K562 (cell line): Measurements from ENCODE around the gene LYST. TPM values are rescaled to one million over a fixed set of nuclear protein-coding genes. Genes with fewer than 3 reads are reported as not detected.

Experiments used
- ATAC-seq: fragments of 200-7000 bp; cut with Tn5 transposase; 3 replicates; pipeline ENCODE4 v1.9.1; 2020; ENCODE audit warnings: moderate library complexity
- BruUV-seq: library from RNA; stranded (reverse); fragments of 400-500 nt; replicated peaks from 2 replicates; lab custom pipeline; 2021; lab: Mats Ljungman, UMichigan
- CTCF ChIA-PET: fragments of 300-600 bp; formaldehyde crosslinking; extraction: SDS; loops from one replicate; lab custom pipeline; 2021; ENCODE audit warnings: low intra/inter-chr PET ratio; lab: Yijun Ruan, JAX
- POLR2A ChIA-PET: fragments of 300-600, 350-650 bp; sonication (Branson Sonifier 250); formaldehyde crosslinking; extraction: SDS; loops from one replicate; lab custom pipeline; 2021; ENCODE audit warnings: antibody characterized with exemption, inconsistent platforms; lab: Yijun Ruan, JAX
- DNase-seq, 4 experiments: peaks; one replicate each; pipeline versions ENCODE4 v3.0.0 to v3.0.0-alpha.2; 2011 to 2018; ENCODE audit warnings: low spot score in 3 of 4, mixed read lengths in 3 of 4; ENCODE audit errors: extremely low read depth in 1 of 4
- FAIRE-seq: peaks from 2 replicates; lab custom pipeline; 2011; peaks lifted over from hg19 to GRCh38; lab: Jason Lieb, UNC
- H2AFZ ChIP-seq: 2 replicates; pipeline ENCODE4 v1.6.0; 2011; ENCODE audit warnings: low read depth, low read length, control low read depth, inconsistent platforms
- H3K27ac ChIP-seq: fragments of 200-600 bp; 3 replicates; pipeline ENCODE4 v1.8.0; 2011; ENCODE audit warnings: low read depth, mild to moderate bottlenecking, control low read depth, inconsistent platforms, low read length, moderate library complexity, mixed read lengths; ENCODE audit errors: extremely low read depth
- H3K27me3 ChIP-seq, 2 experiments: fragments of 300-600 bp in 1 of 2; 2 replicates in 1 of 2; 3 replicates in 1 of 2; pipeline versions ENCODE4 v1.6.0 to v1.8.0; 2011; ENCODE audit warnings: inconsistent platforms in 2 of 2, low read length in 2 of 2, mild to moderate bottlenecking in 1 of 2, mixed read lengths in 1 of 2, moderate library complexity in 1 of 2; ENCODE audit not compliant: control insufficient read depth in 2 of 2, insufficient read depth in 2 of 2
- H3K36me3 ChIP-seq: fragments of 300-600 bp; 3 replicates; pipeline ENCODE4 v1.8.0; 2011; ENCODE audit warnings: mild to moderate bottlenecking, low read length, inconsistent platforms; ENCODE audit not compliant: control insufficient read depth, insufficient read depth
- H3K4me1 ChIP-seq, 2 experiments: fragments of 200-600 bp in 1 of 2; replicated peaks in 1 of 2; 2 replicates in 1 of 2; 3 replicates in 1 of 2; pipeline versions ENCODE4 v1.5.1 to v1.8.0; 2011; ENCODE audit warnings: inconsistent platforms in 2 of 2, low read length in 2 of 2, mild to moderate bottlenecking in 1 of 2, mixed read lengths in 1 of 2, moderate library complexity in 1 of 2; ENCODE audit not compliant: control insufficient read depth in 2 of 2, insufficient read depth in 2 of 2
- H3K4me2 ChIP-seq: 2 replicates; pipeline ENCODE4 v1.6.1; 2011; ENCODE audit warnings: low read length, control low read depth, inconsistent platforms, mixed read lengths; ENCODE audit not compliant: insufficient read depth
- H3K4me3 ChIP-seq: fragments of 200-600 bp; sonication (generic), shearing (Covaris generic); 2 replicates; pipeline ENCODE4 v1.5.1; 2016; ENCODE audit warnings: control low read depth, inconsistent platforms
- H3K79me2 ChIP-seq: fragments of 200-600 bp; 3 replicates; pipeline ENCODE4 v1.8.0; 2011; ENCODE audit warnings: low read length, inconsistent platforms; ENCODE audit not compliant: control insufficient read depth, insufficient read depth
- H3K9ac ChIP-seq, 2 experiments: 2 replicates each; pipeline versions ENCODE4 v1.6.0 to v1.6.1; 2011; ENCODE audit warnings: low read depth in 2 of 2, low read length in 2 of 2, control low read depth in 1 of 2, inconsistent platforms in 1 of 2, mild to moderate bottlenecking in 1 of 2, mixed read lengths in 1 of 2; ENCODE audit not compliant: insufficient read depth in 1 of 2
- H3K9me1 ChIP-seq: one replicate; pipeline ENCODE4 v1.6.0; 2011; ENCODE audit warnings: inconsistent platforms, mild to moderate bottlenecking, low read length, moderate library complexity; ENCODE audit not compliant: control insufficient read depth, insufficient read depth
- H3K9me3 ChIP-seq: replicated peaks from 2 replicates; pipeline ENCODE4 v1.5.1; 2011; ENCODE audit warnings: low read depth, low read length, inconsistent platforms; ENCODE audit not compliant: control insufficient read depth, insufficient read depth
- H4K20me1 ChIP-seq: replicated peaks from 2 replicates; pipeline ENCODE4 v1.6.1; 2011; ENCODE audit warnings: low read length, inconsistent platforms, mixed read lengths; ENCODE audit not compliant: control insufficient read depth, insufficient read depth
- EWSR1 ChIP-seq: fragments of 450-650 bp; IDR thresholded peaks from 2 replicates; pipeline ENCODE4 v1.6.1; 2018; ENCODE audit warnings: borderline replicate concordance, mild to moderate bottlenecking, low read depth, moderate library complexity; ENCODE audit not compliant: partially characterized antibody
- FOXP1 ChIP-seq: sonication (generic); formaldehyde crosslinking; IDR thresholded peaks from 2 replicates; pipeline ENCODE4 v1.8.0; 2022; ENCODE audit warnings: mild to moderate bottlenecking, missing genetic modification reagents
- KDM1A ChIP-seq, 2 experiments: fragments of 450-650 bp; IDR thresholded peaks; 2 replicates each; pipeline ENCODE4 v1.6.1; 2016; ENCODE audit warnings: mild to moderate bottlenecking in 2 of 2
- MTA3 ChIP-seq: fragments of 450-650 bp; formaldehyde crosslinking; IDR thresholded peaks from 2 replicates; pipeline ENCODE4 v1.6.1; 2017; ENCODE audit warnings: mild to moderate bottlenecking, borderline replicate concordance
- NCOA4 ChIP-seq: fragments of 450-650 bp; IDR thresholded peaks from 2 replicates; pipeline ENCODE4 v1.6.1; 2018; ENCODE audit warnings: mild to moderate bottlenecking; ENCODE audit not compliant: partially characterized antibody
- NCOR1 ChIP-seq: fragments of 450-650 bp; IDR thresholded peaks from 2 replicates; pipeline ENCODE4 v1.6.1; 2016; ENCODE audit warnings: mild to moderate bottlenecking, moderate library complexity
- PBX2 ChIP-seq, 2 experiments: IDR thresholded peaks in 1 of 2; conservative IDR thresholded peaks in 1 of 2; 2 replicates each; pipeline ENCODE4 v1.6.1; 2016; ENCODE audit warnings: low read depth in 2 of 2, mild to moderate bottlenecking in 1 of 2, missing compliant biosample characterization in 1 of 2, missing genetic modification characterization in 1 of 2, moderate library complexity in 1 of 2
- PURB ChIP-seq: sonication (generic); formaldehyde crosslinking; IDR thresholded peaks from 2 replicates; pipeline ENCODE4 v1.9.0; 2021; ENCODE audit warnings: low read depth, mild to moderate bottlenecking, missing genetic modification reagents
- SIRT6 ChIP-seq: IDR thresholded peaks from one replicate; pipeline ENCODE4 v1.6.1; 2012; ENCODE audit warnings: low read depth, mild to moderate bottlenecking, control low read depth, inconsistent platforms, low read length, moderate library complexity
- SMAD2 ChIP-seq: fragments of 150-350 bp; IDR thresholded peaks from 2 replicates; pipeline ENCODE4 v1.6.1; 2014; ENCODE audit warnings: low read depth, mild to moderate bottlenecking, low read length
- SMC3 ChIP-seq: conservative IDR thresholded peaks from 2 replicates; pipeline ENCODE4 v1.6.1; 2011; ENCODE audit warnings: low read depth, low read length, improper control_type of control experiment; ENCODE audit not compliant: insufficient read depth
- TAF15 ChIP-seq: fragments of 200-400 bp; formaldehyde crosslinking; IDR thresholded peaks from 2 replicates; pipeline ENCODE4 v1.6.1; 2017; ENCODE audit warnings: mild to moderate bottlenecking, low read depth, low read length, moderate library complexity
- TCF7 ChIP-seq: sonication (generic); IDR thresholded peaks from 2 replicates; pipeline ENCODE4 v1.6.1; 2016; ENCODE audit warnings: antibody characterized with exemption, borderline replicate concordance
- ZNF140 ChIP-seq: fragments of 250-450 bp; sonication (Bioruptor Pico); IDR thresholded peaks from 2 replicates; pipeline ENCODE4 v1.8.0; 2021; ENCODE audit warnings: moderate library complexity, mild to moderate bottlenecking, inconsistent platforms
- ZNF384 ChIP-seq: IDR thresholded peaks from 2 replicates; pipeline ENCODE4 v1.6.1; 2012; ENCODE audit warnings: low read depth, low read length, improper control_type of control experiment
- ZNF695 ChIP-seq: fragments of 450-650 bp; formaldehyde crosslinking; IDR thresholded peaks from 2 replicates; pipeline ENCODE4 v1.4.0; 2020; ENCODE audit warnings: mild to moderate bottlenecking, moderate library complexity
- WGBS: fragments of 100-300 bp; shearing (Covaris generic); methylation state at CpG from one replicate; pipeline ENCODE4 v1.1.6; 2016; ENCODE audit warnings: low coverage, mixed read lengths; ENCODE audit not compliant: insufficient coverage; ENCODE audit errors: missing lambda C conversion rate; 5-methylcytosine and 5-hydroxymethylcytosine counted together
- in situ Hi-C: fragments of 300-500 bp; cut with MboI; formaldehyde crosslinking; loops from 4 replicates; pipeline ENCODE4 v1.15.0; 2018; ENCODE audit warnings: inconsistent platforms, mixed read lengths
- intact Hi-C: fragments of 100-400 bp; cut with micrococcal nuclease; formaldehyde crosslinking; loops from 2 replicates; pipeline ENCODE4 v1.14.2; 2022
- polyA plus RNA-seq, 8 experiments: library from polyadenylated mRNA; depleted of rRNA in 4 of 8; stranded (reverse) in 5 of 8; unstranded in 3 of 8; fragments of >200 nt; fragmentation: Nextera tagmentation in 2 of 8; fragmentation: Illumina TruSeq in 1 of 8; extraction: Ambion mirVana in 2 of 8; extraction: Trizol in 1 of 8; gene quantifications; 2 replicates each; pipeline versions ENCODE4 v1.2.1 to v1.2.3, GENCODE V29; 2011 to 2014; ENCODE audit warnings: inconsistent platforms in 1 of 8, missing spikeins in 1 of 8
- total RNA-seq, 7 experiments: library from RNA; depleted of rRNA in 6 of 7; stranded (reverse); fragments of >200 nt in 6 of 7; fragmentation: Illumina TruSeq in 2 of 7; extraction: Trizol in 2 of 7; gene quantifications; 2 replicates each; pipeline versions ENCODE4 v1.2.1 to v1.2.3, GENCODE V29; 2011 to 2021; ENCODE audit warnings: low replicate concordance in 1 of 7

The LYST gene
- total and polyA plus RNA-seq, 9 of the 15 experiments (the other 6 are each of a cell fraction or from before 2014, with no cell fraction given) = 0.73 to 2.4 (median 1.4) TPM

DNA sequence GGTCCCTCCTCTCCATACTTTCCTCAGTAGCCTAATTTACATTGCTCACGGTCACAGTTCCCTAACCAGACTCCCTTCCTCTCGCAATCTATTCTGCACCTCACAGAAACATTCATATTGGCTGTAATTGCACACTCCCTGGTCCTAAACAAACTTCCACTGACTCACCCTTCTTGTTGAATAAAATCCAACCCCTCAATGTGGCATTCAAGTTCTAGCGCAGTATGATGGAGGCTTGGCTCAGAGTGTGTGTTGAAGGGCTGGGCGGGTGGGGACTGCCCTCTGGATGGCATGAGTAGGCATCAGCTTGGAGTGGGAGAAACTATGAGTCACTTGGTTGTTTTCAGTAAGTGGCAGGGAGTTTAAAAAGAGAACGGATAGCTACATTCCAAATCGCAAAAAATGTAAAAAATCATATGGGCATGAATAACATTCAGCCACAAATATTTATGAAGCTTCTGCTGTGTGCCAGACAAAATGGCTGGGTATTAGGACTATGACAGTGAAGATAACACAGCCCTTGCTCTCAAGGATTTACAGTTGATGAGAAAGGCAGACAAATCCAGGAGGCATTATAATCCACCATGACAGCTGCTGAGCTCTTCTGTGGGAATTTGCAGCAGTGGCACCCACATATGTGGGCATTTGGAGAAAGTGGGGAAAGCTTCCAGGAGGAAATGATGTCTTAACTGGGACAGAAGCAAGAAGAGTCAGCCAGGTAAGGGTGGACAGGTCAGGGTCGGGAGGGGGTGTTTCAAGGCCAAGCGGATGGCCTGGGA is 42.2 kb upstream of the LYST start:
- no peaks in the 10 kb centered on the region for H3K79me2 ChIP-seq
- no peak overlapping the region for H3K4me3 ChIP-seq
- no peak overlapping the region for H3K27ac ChIP-seq
- no peaks in the 10 kb centered on the region for H3K4me1 ChIP-seq
- FAIRE-seq = no peak
- H3K36me3 ChIP-seq = no peaks in the 10 kb centered on the region
- no peak for ATAC-seq
- POLR2A ChIA-PET = interaction anchor here (0.9 kb wide), 2 partner anchors 10 to 27 kb away, joined by 3 read pairs; no protein-coding TSS in a partner anchor
- H4K20me1 ChIP-seq = no peaks in the 10 kb centered on the region
- no peaks in the 10 kb centered on the region for H3K9me1 ChIP-seq
- no peak overlapping the region for H3K9ac ChIP-seq
- no TSS peak for BruUV-seq
- peaks cover 19 to 35% of the 10 kb centered on the region in 2 experiments for H3K27me3 ChIP-seq
- CTCF ChIA-PET = no interaction called here
- DNase-seq = no peak
- no peak overlapping the region for H2AFZ ChIP-seq
- TF ChIP-seq ZNF140 (no peak), MTA3 (no peak), NCOR1 (no peak), PURB (CRISPR knock-in tag) (no peak), EWSR1 (no peak), FOXP1 (CRISPR knock-in tag) (no peak), SMAD2 (no peak), NCOA4 (no peak), SIRT6 (no peak), SMC3 (no peak), ZNF695 (CRISPR knock-in tag) (no peak), KDM1A (IDR thresholded peaks at IDR 0.05) (no peak), TAF15 (no peak), PBX2 (CRISPR knock-in tag; IDR thresholded peaks at IDR 0.05; ENCODE audit: low read depth) (no peak), PBX2 (tag; conservative IDR thresholded peaks at IDR 0.05; ENCODE audit: low read depth) (no peak), ZNF384 (no peak), TCF7 (no peak)
- in situ Hi-C loops = no loop called here
- no peaks in the 10 kb centered on the region for H3K9me3 ChIP-seq
- no peak overlapping the region for H3K4me2 ChIP-seq
- WGBS = 0% methylated on average over 8 of the region's 8 CpGs
- intact Hi-C loops = no loop called here
